Tibial nerve (tissue), 4 donors: ENCODE results near the gene ADAMTS3.

Experiments
- EP300 ChIP-seq, 2 donors: sonication (generic); formaldehyde crosslinking; IDR thresholded peaks; one replicate each; pipeline ENCODE4 v1.6.1; 2017; ENCODE audit warnings: antibody characterized with exemption in 2 of 2, mild to moderate bottlenecking in 1 of 2
- POLR2A ChIP-seq, 2 donors: fragments of 450-650 bp; IDR thresholded peaks; one replicate each; pipeline ENCODE4 v1.6.1; 2017; ENCODE audit warnings: antibody characterized with exemption in 2 of 2, mild to moderate bottlenecking in 2 of 2, moderate library complexity in 2 of 2
- TF ChIP-seq, protein P1 (sequence below), 5 experiments: fragments of 200-600 bp in 3 of 5; fragments of 450-650 bp in 2 of 5; sonication (generic) in 3 of 5; IDR thresholded peaks; one replicate each; pipeline ENCODE4 v1.5.1; 2016 to 2019; ENCODE audit warnings: antibody characterized with exemption in 5 of 5, mild to moderate bottlenecking in 3 of 5, moderate library complexity in 2 of 5

DNA sequence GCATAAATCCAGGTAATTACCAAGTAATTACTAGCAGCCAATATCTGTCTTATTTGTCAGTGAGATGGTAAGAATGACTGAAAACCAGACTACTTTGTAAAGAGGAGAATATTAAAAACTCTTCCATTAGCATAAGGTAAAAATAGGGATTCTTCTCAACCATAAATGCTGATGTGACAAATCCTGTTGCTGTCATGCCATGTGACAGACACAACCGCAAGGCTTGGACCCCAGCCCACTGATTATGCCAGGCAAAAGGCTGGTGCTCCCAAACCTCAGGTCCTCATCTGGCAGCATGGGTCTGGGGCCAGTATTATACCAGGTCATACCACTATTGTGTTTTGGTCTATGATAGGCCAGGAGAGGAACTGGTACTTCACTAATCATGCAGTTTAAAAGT is 181.1 kb downstream of the ADAMTS3 start:
- TF ChIP-seq, protein P1, sequence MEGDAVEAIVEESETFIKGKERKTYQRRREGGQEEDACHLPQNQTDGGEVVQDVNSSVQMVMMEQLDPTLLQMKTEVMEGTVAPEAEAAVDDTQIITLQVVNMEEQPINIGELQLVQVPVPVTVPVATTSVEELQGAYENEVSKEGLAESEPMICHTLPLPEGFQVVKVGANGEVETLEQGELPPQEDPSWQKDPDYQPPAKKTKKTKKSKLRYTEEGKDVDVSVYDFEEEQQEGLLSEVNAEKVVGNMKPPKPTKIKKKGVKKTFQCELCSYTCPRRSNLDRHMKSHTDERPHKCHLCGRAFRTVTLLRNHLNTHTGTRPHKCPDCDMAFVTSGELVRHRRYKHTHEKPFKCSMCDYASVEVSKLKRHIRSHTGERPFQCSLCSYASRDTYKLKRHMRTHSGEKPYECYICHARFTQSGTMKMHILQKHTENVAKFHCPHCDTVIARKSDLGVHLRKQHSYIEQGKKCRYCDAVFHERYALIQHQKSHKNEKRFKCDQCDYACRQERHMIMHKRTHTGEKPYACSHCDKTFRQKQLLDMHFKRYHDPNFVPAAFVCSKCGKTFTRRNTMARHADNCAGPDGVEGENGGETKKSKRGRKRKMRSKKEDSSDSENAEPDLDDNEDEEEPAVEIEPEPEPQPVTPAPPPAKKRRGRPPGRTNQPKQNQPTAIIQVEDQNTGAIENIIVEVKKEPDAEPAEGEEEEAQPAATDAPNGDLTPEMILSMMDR (IDR thresholded peaks at IDR 0.05), result no peak
- no peak for TF ChIP-seq EP300 (IDR thresholded peaks at IDR 0.05)
- no peak for TF ChIP-seq POLR2A (IDR thresholded peaks at IDR 0.05)
